ENCODE data around the gene AGTPBP1.

- no peak for TF ChIP-seq CTCF (IDR thresholded peaks at IDR 0.05)
- TF ChIP-seq POLR2A (IDR thresholded peaks at IDR 0.05): no peak
- no peak for TF ChIP-seq EP300 (IDR thresholded peaks at IDR 0.05)
Measured at GRCh38 chr9:85730916-85731630, 10.7 kb downstream of the AGTPBP1 start.
